ENCODE data around the gene CAMK2G.

The CAMK2G gene

DNA sequence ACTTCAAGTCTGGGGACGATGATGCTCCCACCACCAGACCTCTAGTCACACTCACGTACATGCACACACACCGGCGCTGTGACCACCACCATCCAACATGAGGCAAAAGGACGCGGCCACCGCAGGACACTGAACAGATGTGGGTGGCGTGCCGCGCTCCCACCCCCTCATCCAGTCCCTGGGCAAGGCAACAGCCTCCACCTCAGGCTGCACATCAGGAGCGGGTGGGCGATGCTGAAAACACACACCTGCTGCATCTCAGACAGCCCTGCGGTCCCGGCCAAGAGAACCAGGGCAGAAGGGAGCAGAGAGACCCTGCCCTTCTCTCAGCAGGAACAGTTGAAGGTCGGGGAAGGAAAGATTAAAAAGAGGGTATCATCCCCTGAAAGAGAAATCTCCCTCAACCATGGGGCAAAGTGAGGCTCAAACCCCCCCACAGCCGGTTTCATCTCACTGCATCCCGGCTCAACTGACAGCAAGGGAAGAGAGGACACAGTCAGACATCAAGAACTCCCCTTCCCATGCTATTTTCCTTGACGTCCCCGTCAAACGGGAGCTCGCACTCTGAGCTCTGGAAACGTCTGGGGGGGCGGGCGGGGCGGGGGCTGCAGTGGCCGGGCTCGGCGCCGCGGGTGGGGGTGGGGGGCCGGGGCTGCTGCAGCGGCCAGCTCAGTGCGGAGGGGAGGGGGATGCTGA lies 1.1 kb downstream of the CAMK2G start:
- TF ChIP-seq, protein P1, sequence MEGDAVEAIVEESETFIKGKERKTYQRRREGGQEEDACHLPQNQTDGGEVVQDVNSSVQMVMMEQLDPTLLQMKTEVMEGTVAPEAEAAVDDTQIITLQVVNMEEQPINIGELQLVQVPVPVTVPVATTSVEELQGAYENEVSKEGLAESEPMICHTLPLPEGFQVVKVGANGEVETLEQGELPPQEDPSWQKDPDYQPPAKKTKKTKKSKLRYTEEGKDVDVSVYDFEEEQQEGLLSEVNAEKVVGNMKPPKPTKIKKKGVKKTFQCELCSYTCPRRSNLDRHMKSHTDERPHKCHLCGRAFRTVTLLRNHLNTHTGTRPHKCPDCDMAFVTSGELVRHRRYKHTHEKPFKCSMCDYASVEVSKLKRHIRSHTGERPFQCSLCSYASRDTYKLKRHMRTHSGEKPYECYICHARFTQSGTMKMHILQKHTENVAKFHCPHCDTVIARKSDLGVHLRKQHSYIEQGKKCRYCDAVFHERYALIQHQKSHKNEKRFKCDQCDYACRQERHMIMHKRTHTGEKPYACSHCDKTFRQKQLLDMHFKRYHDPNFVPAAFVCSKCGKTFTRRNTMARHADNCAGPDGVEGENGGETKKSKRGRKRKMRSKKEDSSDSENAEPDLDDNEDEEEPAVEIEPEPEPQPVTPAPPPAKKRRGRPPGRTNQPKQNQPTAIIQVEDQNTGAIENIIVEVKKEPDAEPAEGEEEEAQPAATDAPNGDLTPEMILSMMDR (IDR thresholded peaks at IDR 0.05; ENCODE audit: insufficient read depth, low read depth, low read length, missing control alignments), result no peak
- DNase-seq (ENCODE audit: low read depth), result no peak
- H3K4me3 ChIP-seq (ENCODE audit: low read length), result peak overlapping the region; percentile 34

DNA sequence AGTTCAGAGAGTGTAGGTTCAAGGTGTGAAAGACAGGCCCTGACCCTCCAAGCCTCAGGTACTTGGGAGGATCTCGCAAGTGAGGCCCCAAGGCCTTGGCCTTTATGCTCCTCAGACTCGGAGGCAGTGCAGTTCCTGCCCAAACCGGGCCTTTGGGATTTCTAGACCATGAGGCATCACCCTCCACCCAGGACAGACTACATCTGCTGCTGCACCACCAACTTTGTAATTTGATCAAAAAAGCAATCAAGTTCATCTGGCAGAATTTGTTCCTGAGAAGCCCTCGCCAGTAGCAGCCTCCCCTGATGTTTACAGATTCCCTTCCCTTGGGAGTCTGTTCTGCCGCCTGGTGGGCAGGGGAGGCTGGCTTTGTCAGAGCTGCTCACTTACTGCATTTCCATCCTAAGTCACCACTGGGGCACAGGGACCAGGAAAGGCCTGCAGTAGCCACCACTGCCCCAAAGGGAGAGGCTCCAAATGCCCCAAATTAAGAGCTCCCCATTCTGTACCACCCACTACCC lies 2.1 kb downstream of the CAMK2G start:
- no peak overlapping the region for H3K4me3 ChIP-seq (ENCODE audit: low read length)
- TF ChIP-seq, protein P1 (IDR thresholded peaks at IDR 0.05; ENCODE audit: insufficient read depth, low read depth, low read length, missing control alignments), result peak; percentile 37
- peak; percentile 18 for DNase-seq (ENCODE audit: low read depth)

DNA sequence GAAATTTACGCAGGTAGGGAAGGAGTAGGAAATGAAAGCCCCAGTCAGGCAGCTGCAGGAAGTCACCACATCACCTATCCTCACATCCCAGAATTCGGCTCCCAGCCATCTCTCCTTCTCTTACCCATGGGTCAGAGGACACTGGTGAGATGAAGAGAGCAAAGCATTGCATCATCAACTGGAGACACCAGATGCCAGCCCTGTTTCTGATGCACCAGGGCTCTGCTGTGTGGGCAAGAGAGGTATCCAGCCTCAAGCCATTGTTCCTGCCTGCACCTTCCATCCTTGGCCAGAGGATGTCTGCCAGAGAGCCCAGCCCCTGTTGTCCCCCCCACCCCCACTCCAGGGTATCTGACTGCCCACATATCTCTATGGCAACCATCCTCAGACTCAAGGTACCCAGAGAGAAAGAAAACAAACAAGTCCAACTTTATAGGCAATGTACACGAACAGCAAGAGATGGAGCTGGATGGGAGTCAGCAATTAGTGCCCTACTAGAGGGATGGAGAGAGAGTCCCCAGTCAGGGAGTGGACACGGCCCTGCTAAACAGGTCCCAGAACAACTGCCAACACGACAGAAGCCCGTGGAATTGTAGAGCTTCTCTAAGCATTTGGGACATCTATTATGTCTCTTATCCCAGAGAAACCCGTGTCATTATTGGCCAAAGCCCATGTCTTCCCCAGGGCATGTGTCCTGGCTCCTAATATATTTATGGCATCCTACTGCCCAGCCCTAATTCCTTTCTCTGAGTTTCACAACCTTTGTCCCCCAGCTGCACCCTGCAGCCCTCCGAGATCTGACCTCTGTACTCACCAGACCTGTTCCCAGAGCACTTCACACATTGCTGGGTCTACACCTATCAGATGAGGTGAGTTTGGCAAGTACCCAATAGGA lies 2.8 kb downstream of the CAMK2G start:
- DNase-seq (ENCODE audit: low read depth), result no peak
- TF ChIP-seq, protein P1 (IDR thresholded peaks at IDR 0.05; ENCODE audit: insufficient read depth, low read depth, low read length, missing control alignments), result no peak
- no peak overlapping the region for H3K4me3 ChIP-seq (ENCODE audit: low read length)

DNA sequence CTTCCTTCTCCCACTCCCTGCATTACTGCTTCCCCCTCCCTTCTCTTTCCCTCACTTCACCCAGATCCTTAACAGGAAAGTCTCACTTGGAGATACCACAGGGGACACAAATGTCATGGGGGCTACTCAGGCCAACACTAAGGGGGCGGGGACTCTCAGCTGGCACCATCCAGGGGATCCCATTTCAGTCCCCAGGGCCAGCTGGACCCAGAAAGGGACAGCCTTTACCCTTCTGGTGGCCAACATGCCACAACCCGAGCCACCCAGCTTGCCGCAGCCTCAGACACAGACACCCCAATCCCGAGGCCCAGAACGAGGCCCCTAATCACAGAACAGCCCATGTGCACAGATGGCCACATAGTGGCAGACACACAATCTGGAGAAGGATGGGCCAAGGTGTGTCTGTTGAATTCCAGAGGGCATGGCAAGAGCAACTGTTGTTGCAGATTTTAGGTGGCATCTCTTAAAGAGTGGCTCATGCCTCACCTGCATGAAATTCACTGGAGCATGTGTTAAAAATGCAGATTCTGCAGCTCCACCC lies 5.6 kb downstream of the CAMK2G start:
- no peak for DNase-seq (ENCODE audit: low read depth)
- TF ChIP-seq, protein P1 (IDR thresholded peaks at IDR 0.05; ENCODE audit: insufficient read depth, low read depth, low read length, missing control alignments), result no peak
- no peak overlapping the region for H3K4me3 ChIP-seq (ENCODE audit: low read length)

DNA sequence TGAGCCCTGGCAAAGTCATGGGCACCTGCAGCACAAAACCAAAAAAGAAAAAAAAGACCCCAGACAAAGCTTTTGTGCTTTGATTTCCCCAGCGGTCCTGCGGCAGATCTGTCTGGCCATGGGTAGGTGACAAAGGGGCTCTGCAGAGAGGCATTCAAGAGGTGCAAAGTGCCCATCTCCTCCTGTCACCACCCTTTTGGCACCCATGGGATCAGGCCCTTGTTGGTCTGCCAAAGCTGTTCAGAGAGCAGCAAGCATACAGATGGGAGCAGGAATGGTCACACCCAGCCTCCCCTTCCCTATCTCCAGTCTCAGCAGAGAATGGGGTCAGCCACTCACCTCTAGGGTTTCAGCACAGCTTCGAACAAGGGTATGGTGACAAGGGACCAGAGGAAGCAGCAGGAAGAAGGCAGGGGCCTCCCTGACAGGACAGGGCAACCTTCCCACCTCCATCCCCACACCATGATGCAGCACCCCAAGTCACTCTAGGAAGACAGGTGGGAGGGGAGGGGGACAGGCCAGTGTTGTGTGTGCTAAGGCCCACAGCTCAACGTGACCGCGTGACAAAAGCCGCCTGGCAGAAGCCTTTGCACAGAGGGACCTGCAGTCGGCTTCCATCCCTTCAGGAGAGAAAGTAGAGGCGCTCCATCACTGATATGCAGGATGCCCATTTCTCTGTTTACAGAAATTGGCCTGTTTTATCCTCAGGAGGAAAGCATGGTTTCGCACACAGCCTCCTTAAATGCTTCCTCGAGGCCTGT lies 6.3 kb downstream of the CAMK2G start:
- no peak overlapping the region for H3K4me3 ChIP-seq (ENCODE audit: low read length)
- TF ChIP-seq, protein P1 (IDR thresholded peaks at IDR 0.05; ENCODE audit: insufficient read depth, low read depth, low read length, missing control alignments), result no peak
- no peak for DNase-seq (ENCODE audit: low read depth)

DNA sequence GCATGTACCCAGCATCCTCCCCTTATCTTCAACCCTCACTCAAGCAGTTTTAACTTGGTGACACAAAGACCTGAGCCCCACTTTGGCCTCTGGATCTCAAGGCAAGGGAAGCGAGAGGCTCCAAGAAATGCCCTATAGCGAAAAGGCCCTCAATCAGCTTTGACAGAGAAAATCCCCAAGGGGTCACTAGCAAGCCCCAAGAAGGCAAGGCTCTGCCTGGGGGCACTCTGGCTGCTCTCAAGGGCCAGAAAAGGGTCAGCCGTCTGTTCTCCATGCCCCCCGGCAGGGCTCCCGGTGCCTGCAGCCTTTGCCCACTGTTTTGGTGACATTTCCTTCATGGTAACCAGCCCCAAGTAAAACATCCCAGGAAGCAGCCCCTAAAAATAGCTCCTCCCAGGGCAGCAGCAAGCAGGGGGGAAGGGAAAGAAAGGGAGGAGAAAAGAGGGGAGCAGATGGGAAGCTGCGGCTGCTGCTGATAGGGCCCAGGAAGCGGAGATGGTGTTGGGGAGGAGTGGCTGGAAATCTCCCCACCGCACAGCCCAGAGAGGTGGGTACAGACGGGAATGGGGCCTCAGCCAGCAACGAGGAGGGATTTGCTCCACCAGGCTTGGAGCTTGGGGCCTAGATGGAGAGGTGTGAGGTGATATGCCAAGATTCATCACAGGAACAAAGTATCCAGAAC lies 7.1 kb downstream of the CAMK2G start:
- H3K4me3 ChIP-seq (ENCODE audit: low read length), result no peak overlapping the region
- TF ChIP-seq, protein P1 (IDR thresholded peaks at IDR 0.05; ENCODE audit: insufficient read depth, low read depth, low read length, missing control alignments), result no peak
- no peak for DNase-seq (ENCODE audit: low read depth)
